HepG2 (cell line): ENCODE measurements around the gene ASXL1. TPM values are rescaled to one million over a fixed set of nuclear protein-coding genes. Genes with fewer than 3 reads are reported as not detected.
A peak's percentile ranks its signal among the peaks of the same experiment; 100 is the strongest.

Experiments used
- ATAC-seq: fragments of 200-7000 bp; cut with Tn5 transposase; 3 replicates; pipeline ENCODE4 v1.9.1; 2020; ENCODE audit warnings: mild to moderate bottlenecking, moderate library complexity
- BruUV-seq: library from RNA; stranded (reverse); fragments of 400-500 nt; replicated peaks from 2 replicates; lab custom pipeline; 2021; lab: Mats Ljungman, UMichigan
- CTCF ChIA-PET: fragments of 300-600 bp; formaldehyde crosslinking; extraction: SDS; loops from one replicate; lab custom pipeline; 2021; ENCODE audit warnings: low total read pairs, inconsistent platforms, low intra/inter-chr PET ratio; lab: Yijun Ruan, JAX
- POLR2A ChIA-PET: fragments of 350-600 bp; sonication (Branson Sonifier 250); formaldehyde crosslinking; loops from one replicate; lab custom pipeline; 2020; ENCODE audit warnings: antibody characterized with exemption, inconsistent platforms; lab: Yijun Ruan, JAX
- DNase-seq: peaks from one replicate; pipeline ENCODE4 v3.0.0-alpha.2; 2015; ENCODE audit warnings: low spot score
- FAIRE-seq: peaks from 3 replicates; lab custom pipeline; 2011; peaks lifted over from hg19 to GRCh38; lab: Jason Lieb, UNC
- H2AFZ ChIP-seq: one replicate; pipeline ENCODE4 v1.6.1; 2011; ENCODE audit warnings: low read length, inconsistent platforms
- H3K27ac ChIP-seq: fragments of 300-600 bp; 3 replicates; pipeline ENCODE4 v1.8.0; 2011; ENCODE audit warnings: mixed run types, mild to moderate bottlenecking, mixed read lengths, low read length, inconsistent platforms; ENCODE audit not compliant: insufficient read depth; ENCODE audit errors: extremely low read length
- H3K27me3 ChIP-seq, 2 experiments: fragments of 200-600 bp in 1 of 2; 2 replicates in 1 of 2; 3 replicates in 1 of 2; pipeline versions ENCODE4 v1.6.0 to v1.8.0; 2011; ENCODE audit warnings: low read length in 2 of 2, mild to moderate bottlenecking in 2 of 2, moderate library complexity in 2 of 2, inconsistent platforms in 1 of 2; ENCODE audit not compliant: insufficient read depth in 2 of 2, control insufficient read depth in 1 of 2
- H3K36me3 ChIP-seq, 2 experiments: fragments of 200-600 bp in 1 of 2; replicated peaks in 1 of 2; 2 replicates in 1 of 2; 3 replicates in 1 of 2; pipeline versions ENCODE4 v1.5.1 to v1.8.0; 2011; ENCODE audit warnings: low read length in 2 of 2, inconsistent platforms in 1 of 2; ENCODE audit not compliant: insufficient read depth in 2 of 2, control insufficient read depth in 1 of 2
- H3K4me1 ChIP-seq: 2 replicates; pipeline ENCODE4 v1.5.1; 2012; ENCODE audit warnings: low read length, inconsistent platforms; ENCODE audit not compliant: insufficient read depth
- H3K4me2 ChIP-seq: 2 replicates; pipeline ENCODE4 v1.6.0; 2011; ENCODE audit warnings: low read depth, low read length, inconsistent platforms
- H3K4me3 ChIP-seq, 3 experiments: fragments of 200-600 bp in 1 of 3; sonication (generic), shearing (Covaris generic) in 1 of 3; replicated peaks in 1 of 3; 2 replicates each; pipeline ENCODE4 v1.5.1; 2011 to 2016; ENCODE audit warnings: low read length in 3 of 3, inconsistent platforms in 2 of 3, low read depth in 2 of 3, mild to moderate bottlenecking in 2 of 3, control low read depth in 1 of 3, mixed read lengths in 1 of 3; ENCODE audit not compliant: insufficient read depth in 1 of 3
- H3K79me2 ChIP-seq: one replicate; pipeline ENCODE4 v1.6.1; 2011; ENCODE audit warnings: low read length, inconsistent platforms; ENCODE audit not compliant: insufficient read depth
- H3K9ac ChIP-seq: 2 replicates; pipeline ENCODE4 v1.6.0; 2011; ENCODE audit warnings: mild to moderate bottlenecking, low read depth, low read length, inconsistent platforms; ENCODE audit not compliant: insufficient read depth
- H3K9me3 ChIP-seq: 2 replicates; pipeline ENCODE4 v1.5.1; 2012; ENCODE audit warnings: mild to moderate bottlenecking, low read length
- H4K20me1 ChIP-seq: 2 replicates; pipeline ENCODE4 v1.6.0; 2011; ENCODE audit warnings: inconsistent platforms, mild to moderate bottlenecking, low read length, moderate library complexity; ENCODE audit not compliant: insufficient read depth
- EED ChIP-seq: sonication (generic); formaldehyde crosslinking; IDR thresholded peaks from 2 replicates; pipeline ENCODE4 v1.5.0; 2020; ENCODE audit warnings: mild to moderate bottlenecking, missing genetic modification reagents
- HIVEP1 ChIP-seq: sonication (generic); formaldehyde crosslinking; IDR thresholded peaks from 2 replicates; pipeline ENCODE4 v1.4.0; 2020; ENCODE audit warnings: mild to moderate bottlenecking, missing genetic modification reagents
- KAT7 ChIP-seq: IDR thresholded peaks from 2 replicates; pipeline ENCODE4 v1.6.1; 2018; ENCODE audit warnings: borderline replicate concordance, missing compliant biosample characterization
- KDM5B ChIP-seq: sonication (generic); formaldehyde crosslinking; IDR thresholded peaks from 2 replicates; pipeline ENCODE4 v1.4.0; 2020; ENCODE audit warnings: missing genetic modification reagents, mild to moderate bottlenecking, borderline replicate concordance
- KMT2A ChIP-seq: sonication (generic); formaldehyde crosslinking; IDR thresholded peaks from 2 replicates; pipeline ENCODE4 v1.4.0; 2020; ENCODE audit warnings: missing genetic modification reagents
- RAD21 ChIP-seq: fragments of 450-650 bp; formaldehyde crosslinking; IDR thresholded peaks from 2 replicates; pipeline ENCODE4 v1.5.0; 2020; ENCODE audit warnings: mild to moderate bottlenecking
- RBM39 ChIP-seq: fragments of 200-400 bp; formaldehyde crosslinking; IDR thresholded peaks from one replicate; pipeline ENCODE4 v1.6.1; 2018; ENCODE audit warnings: antibody characterized with exemption, mild to moderate bottlenecking, low read depth, low read length; ENCODE audit not compliant: poor library complexity, severe bottlenecking
- ZNF563 ChIP-seq: sonication (generic); formaldehyde crosslinking; IDR thresholded peaks from 2 replicates; pipeline ENCODE4 v1.8.0; 2022; ENCODE audit warnings: mild to moderate bottlenecking, moderate library complexity, missing genetic modification reagents
- ZNF816 ChIP-seq: sonication (generic); formaldehyde crosslinking; IDR thresholded peaks from 2 replicates; pipeline ENCODE4 v1.8.0; 2022; ENCODE audit warnings: missing genetic modification reagents, mild to moderate bottlenecking, borderline replicate concordance
- ZNF883 ChIP-seq: sonication (generic); formaldehyde crosslinking; IDR thresholded peaks from 2 replicates; pipeline ENCODE4 v1.5.1; 2020; ENCODE audit warnings: mild to moderate bottlenecking, missing genetic modification reagents; ENCODE audit errors: not compliant biosample characterization
- ZNF891 ChIP-seq: sonication (generic); formaldehyde crosslinking; IDR thresholded peaks from 2 replicates; pipeline ENCODE4 v1.5.0; 2020; ENCODE audit warnings: mild to moderate bottlenecking, missing genetic modification reagents
- WGBS: methylation state at CpG from one replicate; pipeline ENCODE4 v1.1.6; 2017; ENCODE audit warnings: low lambda C conversion rate; 5-methylcytosine and 5-hydroxymethylcytosine counted together
- in situ Hi-C: cut with HindIII; loops from 2 replicates; pipeline ENCODE4 v1.10.0; 2017; ENCODE audit warnings: low pct_unique_long_range_greater_than_20kb; ENCODE audit not compliant: extremely low pct_ligation_motif_present
- intact Hi-C: fragments of 100-400 bp; cut with micrococcal nuclease; formaldehyde crosslinking; loops from one replicate; pipeline ENCODE4 v1.10.0; 2022; ENCODE audit not compliant: unreplicated experiment
- polyA plus RNA-seq, 8 experiments: library from polyadenylated mRNA; depleted of rRNA in 3 of 8; stranded (reverse) in 7 of 8; unstranded in 1 of 8; fragments of >200 nt; fragmentation: Illumina TruSeq in 4 of 8; extraction: Trizol in 4 of 8; gene quantifications; 2 replicates each; pipeline versions ENCODE4 v1.2.1 to v1.2.3, GENCODE V29; 2011 to 2016; ENCODE audit warnings: low read depth in 4 of 8, missing spikeins in 1 of 8, mixed read lengths in 1 of 8; ENCODE audit not compliant: insufficient read depth in 1 of 8
- total RNA-seq, 5 experiments: library from RNA; depleted of rRNA; stranded (reverse); fragments of >200 nt; fragmentation: Illumina TruSeq; extraction: Trizol; gene quantifications; 2 replicates each; pipeline ENCODE4 v1.2.3, GENCODE V29; 2016; ENCODE audit warnings: low read depth in 1 of 5
- TF ChIP-seq, protein P1 (sequence below): sonication (generic); formaldehyde crosslinking; IDR thresholded peaks from 2 replicates; pipeline ENCODE4 v1.5.0; 2020; ENCODE audit warnings: mild to moderate bottlenecking, missing genetic modification reagents, moderate library complexity
- TF ChIP-seq, protein P2 (sequence below): sonication (generic); formaldehyde crosslinking; IDR thresholded peaks from 2 replicates; pipeline ENCODE4 v1.4.0; 2020; ENCODE audit warnings: missing genetic modification reagents

Gene ASXL1
- total and polyA plus RNA-seq, 2 of the 13 experiments (the other 11 are each of a cell fraction or from before 2014, with no cell fraction given) = 62.1 to 74.8 TPM

DNA sequence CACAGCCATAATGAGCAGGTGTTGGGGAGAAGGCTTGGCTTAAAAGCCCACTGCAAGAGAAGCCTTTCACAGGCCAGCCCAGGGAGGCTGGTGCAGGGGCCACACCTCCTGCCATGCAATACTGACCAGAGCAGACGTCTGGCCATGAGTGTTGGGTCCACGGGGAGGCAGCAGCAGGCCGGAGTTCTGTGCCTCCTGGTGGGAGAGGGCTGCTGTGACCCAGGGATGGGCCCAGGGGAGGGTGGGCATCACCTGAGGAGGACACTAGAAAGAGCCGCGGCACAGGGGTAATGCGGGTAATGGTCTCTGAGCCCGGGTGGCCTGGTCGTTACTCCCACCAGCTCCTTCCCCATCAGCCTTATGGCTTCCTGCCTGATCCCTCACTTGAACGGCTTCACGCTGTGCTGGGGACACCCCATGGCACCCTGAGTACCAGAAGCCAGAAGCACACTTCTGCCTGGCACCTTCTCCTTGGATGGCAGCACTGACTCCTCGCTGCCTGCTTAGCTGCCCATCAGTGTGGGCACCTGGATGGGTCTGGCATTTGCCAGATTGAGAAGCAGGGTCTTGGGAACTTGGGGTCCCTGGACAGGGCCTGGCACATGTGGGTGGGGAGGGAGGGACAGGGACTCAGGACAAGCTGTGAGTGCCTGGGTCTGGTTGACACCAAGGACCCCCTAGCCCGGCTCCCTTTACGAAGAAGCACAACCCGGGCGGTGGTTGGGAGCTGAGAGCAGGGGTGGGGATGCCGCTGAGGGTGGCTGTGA lies 108.8 kb downstream of the ASXL1 start:
- peaks cover 75% of the 10 kb centered on the region for H3K4me1 ChIP-seq
- H3K4me2 ChIP-seq = no peak overlapping the region
- peak overlapping the region; percentile 36; the same call in 1 of the 2 replicates for H3K9ac ChIP-seq
- DNase-seq (no peak), FAIRE-seq (no peak), ATAC-seq (peak; percentile 2; the same call in 2 of the 3 replicates)
- peaks cover 15% of the 10 kb centered on the region; the same call in 1 of the 2 replicates for H4K20me1 ChIP-seq
- no peak overlapping the region for H2AFZ ChIP-seq
- no peak overlapping the region for H3K4me3 ChIP-seq
- 79% methylated on average over 16 of the region's 16 CpGs for WGBS
- no TSS peak for BruUV-seq
- H3K9me3 ChIP-seq = no peaks in the 10 kb centered on the region
- H3K27ac ChIP-seq = peak overlapping the region; percentile 80
- H3K36me3 ChIP-seq = peaks cover 13 to 40% of the 10 kb centered on the region in 2 experiments; a peak in 4 of 5 replicates
- H3K79me2 ChIP-seq = peaks cover 72% of the 10 kb centered on the region
- no peaks in the 10 kb centered on the region for H3K27me3 ChIP-seq
- ChIA-PET POLR2A (interaction anchor here (0.8 to 2.5 kb wide), 9 partner anchors 7 to 109 kb away, joined by 3 to 39 read pairs (median 6); partner anchors contain the start of gene ASXL1), CTCF (no interaction called here)
- TF ChIP-seq KAT7 (CRISPR knock-in tag) = no peak
- 0 out of 2 replicates have a peak, but pooled peaks have one; percentile 21 for TF ChIP-seq ZNF891
- TF ChIP-seq KMT2A = 0 out of 2 replicates have a peak, but pooled peaks have one; percentile 15
- peak; percentile 46 for TF ChIP-seq RBM39
- TF ChIP-seq HIVEP1 (CRISPR knock-in tag) = 0 out of 2 replicates have a peak, but pooled peaks have one; percentile 65
- TF ChIP-seq ZNF816 (CRISPR knock-in tag) = no peak
- TF ChIP-seq ZNF563 (CRISPR knock-in tag) = peak; percentile 50; the same call in 1 of the 2 replicates
- TF ChIP-seq KDM5B (CRISPR knock-in tag) = 0 out of 2 replicates have a peak, but pooled peaks have one; percentile 20
- TF ChIP-seq, protein P1, sequence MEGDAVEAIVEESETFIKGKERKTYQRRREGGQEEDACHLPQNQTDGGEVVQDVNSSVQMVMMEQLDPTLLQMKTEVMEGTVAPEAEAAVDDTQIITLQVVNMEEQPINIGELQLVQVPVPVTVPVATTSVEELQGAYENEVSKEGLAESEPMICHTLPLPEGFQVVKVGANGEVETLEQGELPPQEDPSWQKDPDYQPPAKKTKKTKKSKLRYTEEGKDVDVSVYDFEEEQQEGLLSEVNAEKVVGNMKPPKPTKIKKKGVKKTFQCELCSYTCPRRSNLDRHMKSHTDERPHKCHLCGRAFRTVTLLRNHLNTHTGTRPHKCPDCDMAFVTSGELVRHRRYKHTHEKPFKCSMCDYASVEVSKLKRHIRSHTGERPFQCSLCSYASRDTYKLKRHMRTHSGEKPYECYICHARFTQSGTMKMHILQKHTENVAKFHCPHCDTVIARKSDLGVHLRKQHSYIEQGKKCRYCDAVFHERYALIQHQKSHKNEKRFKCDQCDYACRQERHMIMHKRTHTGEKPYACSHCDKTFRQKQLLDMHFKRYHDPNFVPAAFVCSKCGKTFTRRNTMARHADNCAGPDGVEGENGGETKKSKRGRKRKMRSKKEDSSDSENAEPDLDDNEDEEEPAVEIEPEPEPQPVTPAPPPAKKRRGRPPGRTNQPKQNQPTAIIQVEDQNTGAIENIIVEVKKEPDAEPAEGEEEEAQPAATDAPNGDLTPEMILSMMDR (CRISPR knock-in tag) = peak; percentile 36; the same call in 1 of the 2 replicates
- 0 out of 2 replicates have a peak, but pooled peaks have one; percentile 19 for TF ChIP-seq RAD21
- TF ChIP-seq ZNF883 (CRISPR knock-in tag) = no peak
- TF ChIP-seq EED (CRISPR knock-in tag) = 0 out of 2 replicates have a peak, but pooled peaks have one; percentile 44
- TF ChIP-seq, protein P2, sequence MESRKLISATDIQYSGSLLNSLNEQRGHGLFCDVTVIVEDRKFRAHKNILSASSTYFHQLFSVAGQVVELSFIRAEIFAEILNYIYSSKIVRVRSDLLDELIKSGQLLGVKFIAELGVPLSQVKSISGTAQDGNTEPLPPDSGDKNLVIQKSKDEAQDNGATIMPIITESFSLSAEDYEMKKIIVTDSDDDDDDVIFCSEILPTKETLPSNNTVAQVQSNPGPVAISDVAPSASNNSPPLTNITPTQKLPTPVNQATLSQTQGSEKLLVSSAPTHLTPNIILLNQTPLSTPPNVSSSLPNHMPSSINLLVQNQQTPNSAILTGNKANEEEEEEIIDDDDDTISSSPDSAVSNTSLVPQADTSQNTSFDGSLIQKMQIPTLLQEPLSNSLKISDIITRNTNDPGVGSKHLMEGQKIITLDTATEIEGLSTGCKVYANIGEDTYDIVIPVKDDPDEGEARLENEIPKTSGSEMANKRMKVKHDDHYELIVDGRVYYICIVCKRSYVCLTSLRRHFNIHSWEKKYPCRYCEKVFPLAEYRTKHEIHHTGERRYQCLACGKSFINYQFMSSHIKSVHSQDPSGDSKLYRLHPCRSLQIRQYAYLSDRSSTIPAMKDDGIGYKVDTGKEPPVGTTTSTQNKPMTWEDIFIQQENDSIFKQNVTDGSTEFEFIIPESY (CRISPR knock-in tag) = 0 out of 2 replicates have a peak, but pooled peaks have one; percentile 31
- in situ Hi-C loops (no loop called here), intact Hi-C loops (no loop called here)
